GM12872 (cell line): ENCODE measurements around the gene LRRC2.

ENCODE experiments used
- TF ChIP-seq, protein P1 (sequence below): IDR thresholded peaks from 3 replicates; pipeline ENCODE4 v1.5.1; 2011; ENCODE audit warnings: low read depth, mild to moderate bottlenecking, low read length, moderate library complexity; ENCODE audit not compliant: insufficient read depth

The LRRC2 gene

DNA sequence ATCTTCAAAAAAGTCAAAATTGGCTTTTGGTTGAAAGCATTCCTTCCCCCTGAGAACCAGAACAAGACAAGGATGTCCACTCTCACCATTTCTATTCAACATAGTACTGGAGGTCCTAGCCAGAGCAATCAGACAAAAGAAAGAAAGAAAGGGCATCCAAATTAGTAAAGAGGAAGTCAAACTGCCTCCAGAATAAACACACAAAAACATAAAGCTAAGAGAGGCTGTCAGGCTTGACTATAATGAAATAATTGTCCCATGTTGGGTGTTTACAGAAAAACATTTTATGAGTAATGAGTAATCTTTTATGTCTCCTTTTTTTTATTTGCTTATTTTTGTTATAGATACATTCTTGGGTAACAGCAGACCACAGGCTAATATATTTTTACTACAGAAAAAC lies 27.9 kb upstream of the LRRC2 start:
- TF ChIP-seq, protein P1, sequence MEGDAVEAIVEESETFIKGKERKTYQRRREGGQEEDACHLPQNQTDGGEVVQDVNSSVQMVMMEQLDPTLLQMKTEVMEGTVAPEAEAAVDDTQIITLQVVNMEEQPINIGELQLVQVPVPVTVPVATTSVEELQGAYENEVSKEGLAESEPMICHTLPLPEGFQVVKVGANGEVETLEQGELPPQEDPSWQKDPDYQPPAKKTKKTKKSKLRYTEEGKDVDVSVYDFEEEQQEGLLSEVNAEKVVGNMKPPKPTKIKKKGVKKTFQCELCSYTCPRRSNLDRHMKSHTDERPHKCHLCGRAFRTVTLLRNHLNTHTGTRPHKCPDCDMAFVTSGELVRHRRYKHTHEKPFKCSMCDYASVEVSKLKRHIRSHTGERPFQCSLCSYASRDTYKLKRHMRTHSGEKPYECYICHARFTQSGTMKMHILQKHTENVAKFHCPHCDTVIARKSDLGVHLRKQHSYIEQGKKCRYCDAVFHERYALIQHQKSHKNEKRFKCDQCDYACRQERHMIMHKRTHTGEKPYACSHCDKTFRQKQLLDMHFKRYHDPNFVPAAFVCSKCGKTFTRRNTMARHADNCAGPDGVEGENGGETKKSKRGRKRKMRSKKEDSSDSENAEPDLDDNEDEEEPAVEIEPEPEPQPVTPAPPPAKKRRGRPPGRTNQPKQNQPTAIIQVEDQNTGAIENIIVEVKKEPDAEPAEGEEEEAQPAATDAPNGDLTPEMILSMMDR, result no peak

- TF ChIP-seq, protein P1, result no peak
Measured at GRCh38 chr3:46593274-46593862, 27.3 kb upstream of the LRRC2 start.

- TF ChIP-seq, protein P1, result no peak
Measured at GRCh38 chr3:46586738-46587246, 20.7 kb upstream of the LRRC2 start.

- TF ChIP-seq, protein P1, result no peak
Measured at GRCh38 chr3:46585799-46586693, 19.9 kb upstream of the LRRC2 start.

DNA sequence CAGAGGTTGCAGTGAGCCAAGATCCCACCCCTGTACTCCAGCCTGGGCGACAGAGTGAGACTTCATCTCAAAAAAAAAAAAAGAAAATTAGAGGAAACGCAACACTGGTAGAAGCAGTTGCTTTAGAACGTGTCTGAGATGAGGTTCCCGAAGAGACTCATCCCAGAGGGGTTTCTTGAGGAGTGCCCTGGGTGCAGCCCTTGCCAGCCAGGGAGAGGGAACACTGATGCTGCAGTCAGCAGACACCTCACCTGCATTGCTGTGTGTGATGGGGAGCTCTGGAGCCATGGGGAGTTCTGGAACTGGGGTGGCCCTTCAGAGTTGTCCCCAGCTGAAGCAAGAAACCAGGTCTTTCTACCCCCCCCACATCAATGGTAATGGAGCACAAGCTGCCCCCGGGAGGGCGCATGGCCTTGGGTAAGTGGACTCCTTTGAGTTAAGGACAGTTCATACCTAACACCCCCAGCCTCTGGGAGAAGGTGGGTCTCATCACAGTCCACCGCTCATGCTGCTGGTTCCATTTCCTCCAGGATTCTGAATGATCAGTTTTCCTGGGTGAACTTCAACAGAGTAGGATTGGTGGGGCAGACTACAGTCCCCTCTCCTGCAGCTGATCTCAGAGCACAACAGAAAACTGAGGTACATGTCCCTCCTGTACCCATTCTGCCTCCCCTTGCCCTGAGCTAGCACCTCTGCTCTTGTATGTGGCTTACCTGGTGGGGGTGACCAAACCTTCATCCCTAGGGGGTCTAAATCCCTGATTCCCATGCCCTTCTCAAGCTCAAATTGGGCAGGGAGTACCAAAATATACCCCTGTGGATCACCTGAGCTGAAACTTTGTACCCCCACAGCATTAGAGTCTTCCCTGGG lies 18.7 kb upstream of the LRRC2 start:
- TF ChIP-seq, protein P1, result no peak

DNA sequence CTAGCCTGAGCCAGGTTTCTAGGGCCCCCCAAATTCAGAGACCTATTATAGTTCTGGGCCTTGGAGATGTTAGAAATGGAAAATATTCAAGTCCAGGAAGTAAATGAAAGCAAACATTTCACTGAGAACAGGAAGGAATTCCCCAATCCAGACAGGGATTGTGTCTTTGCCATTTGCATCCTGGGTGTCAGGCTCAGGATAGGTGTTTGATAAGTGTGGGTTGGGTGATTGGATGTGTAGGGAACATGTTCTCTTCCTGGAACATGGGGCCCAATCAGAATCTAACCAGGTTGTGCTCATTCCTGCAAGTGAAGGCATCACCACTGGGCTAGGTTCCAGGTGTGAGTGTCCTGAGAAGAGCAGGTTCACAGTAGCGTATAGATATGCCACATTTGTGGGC lies 14.6 kb upstream of the LRRC2 start:
- TF ChIP-seq, protein P1, result no peak
